Endothelial cell of umbilical vein (primary cell): ENCODE measurements around the gene KLHL35. TPM values are rescaled to one million over a fixed set of nuclear protein-coding genes. Genes with fewer than 3 reads are reported as not detected.

Experiments used
- BruUV-seq: library from RNA; stranded (reverse); fragments of 400-500 nt; replicated peaks from 2 replicates; lab custom pipeline; 2021; lab: Mats Ljungman, UMichigan
- CTCF ChIA-PET: fragments of 300-600, 350-600 bp; sonication (Branson Sonifier 250); formaldehyde crosslinking; loops from one replicate; lab custom pipeline; 2021; ENCODE audit warnings: antibody characterized with exemption, inconsistent platforms; lab: Charles Lee
- POLR2A ChIA-PET: fragments of 300-600, 350-600 bp; sonication (Branson Sonifier 250); formaldehyde crosslinking; loops from one replicate; lab custom pipeline; 2021; ENCODE audit warnings: antibody characterized with exemption, inconsistent platforms; lab: Charles Lee
- DNase-seq: peaks from one replicate; pipeline ENCODE4 v3.0.0-alpha.2; 2011; ENCODE audit warnings: low read depth, low spot score
- FAIRE-seq: peaks from 2 replicates; lab custom pipeline; 2011; peaks lifted over from hg19 to GRCh38; lab: Jason Lieb, UNC
- H2AFZ ChIP-seq: 2 replicates; pipeline ENCODE4 v1.6.0; 2012; ENCODE audit warnings: low read depth, low read length, control low read depth, inconsistent platforms
- H3K27ac ChIP-seq: 2 replicates; pipeline ENCODE4 v1.5.1; 2011; ENCODE audit warnings: low read depth, mild to moderate bottlenecking, control low read depth, low read length, moderate library complexity; ENCODE audit not compliant: insufficient read depth
- H3K27me3 ChIP-seq, 2 experiments: 2 replicates each; pipeline versions ENCODE4 v1.6.0 to v1.6.1; 2011; ENCODE audit warnings: low read length in 2 of 2, mixed read lengths in 1 of 2; ENCODE audit not compliant: control insufficient read depth in 2 of 2, insufficient read depth in 2 of 2
- H3K36me3 ChIP-seq, 2 experiments: 2 replicates in 1 of 2; 3 replicates in 1 of 2; pipeline ENCODE4 v1.5.1; 2011; ENCODE audit warnings: low read length in 2 of 2, mild to moderate bottlenecking in 1 of 2, moderate library complexity in 1 of 2; ENCODE audit not compliant: control insufficient read depth in 2 of 2, insufficient read depth in 2 of 2; ENCODE audit errors: extremely low read depth in 1 of 2
- H3K4me1 ChIP-seq: 3 replicates; pipeline ENCODE4 v1.5.1; 2011; ENCODE audit warnings: mild to moderate bottlenecking, low read length; ENCODE audit not compliant: control insufficient read depth, insufficient read depth; ENCODE audit errors: extremely low read depth
- H3K4me2 ChIP-seq: 2 replicates; pipeline ENCODE4 v1.6.1; 2011; ENCODE audit warnings: low read length, control low read depth, mixed read lengths; ENCODE audit not compliant: insufficient read depth
- H3K4me3 ChIP-seq, 3 experiments: fragments of 200-600 bp in 1 of 3; sonication (generic), shearing (Covaris generic) in 1 of 3; replicated peaks in 1 of 3; 2 replicates each; pipeline ENCODE4 v1.5.1; 2011 to 2016; ENCODE audit warnings: control low read depth in 3 of 3, low read length in 3 of 3, mild to moderate bottlenecking in 2 of 3, inconsistent platforms in 1 of 3, low read depth in 1 of 3, moderate library complexity in 1 of 3; ENCODE audit not compliant: insufficient read depth in 1 of 3
- H3K79me2 ChIP-seq: 2 replicates; pipeline ENCODE4 v1.6.0; 2012; ENCODE audit warnings: low read length, inconsistent platforms; ENCODE audit not compliant: control insufficient read depth, insufficient read depth
- H3K9ac ChIP-seq: replicated peaks from 2 replicates; pipeline ENCODE3; 2011; ENCODE audit warnings: low read length, control low read depth; ENCODE audit not compliant: insufficient read depth; ENCODE audit errors: extremely low read depth
- H3K9me1 ChIP-seq: replicated peaks from 3 replicates; pipeline ENCODE4 v1.6.0; 2011; ENCODE audit warnings: mild to moderate bottlenecking, low read length; ENCODE audit not compliant: control insufficient read depth, insufficient read depth; ENCODE audit errors: extremely low read depth
- H3K9me3 ChIP-seq: replicated peaks from 2 replicates; pipeline ENCODE4 v1.5.1; 2012; ENCODE audit warnings: low read length, inconsistent platforms; ENCODE audit not compliant: control insufficient read depth, insufficient read depth
- H4K20me1 ChIP-seq: replicated peaks from 2 replicates; pipeline ENCODE3; 2011; ENCODE audit warnings: mild to moderate bottlenecking, low read length; ENCODE audit not compliant: control insufficient read depth, insufficient read depth; ENCODE audit errors: extremely low read depth
- CTCF ChIP-seq, 2 donors: IDR thresholded peaks; 1 replicate in 1 of 2; 2 replicates in 1 of 2; pipeline ENCODE4 v1.5.1; 2011; ENCODE audit warnings: low read length in 2 of 2, mild to moderate bottlenecking in 2 of 2, moderate library complexity in 2 of 2, control low read depth in 1 of 2, inconsistent platforms in 1 of 2, low read depth in 1 of 2; ENCODE audit not compliant: insufficient read depth in 1 of 2; ENCODE audit errors: extremely low read depth in 1 of 2
- EZH2 ChIP-seq: IDR thresholded peaks from 2 replicates; pipeline ENCODE4 v1.6.1; 2012; ENCODE audit warnings: borderline replicate concordance, low read depth, mild to moderate bottlenecking, moderate library complexity, low read length, inconsistent platforms; ENCODE audit not compliant: severe bottlenecking
- FOS ChIP-seq: IDR thresholded peaks from 2 replicates; pipeline ENCODE4 v1.6.1; 2011; ENCODE audit warnings: mild to moderate bottlenecking, low read length, moderate library complexity, borderline replicate concordance; ENCODE audit not compliant: insufficient read depth
- GATA2 ChIP-seq: IDR thresholded peaks from 2 replicates; pipeline ENCODE4 v1.7.0; 2011; ENCODE audit warnings: low read depth, mild to moderate bottlenecking, moderate library complexity, mixed read lengths, low read length; ENCODE audit not compliant: insufficient read length, insufficient read depth
- JUN ChIP-seq: IDR thresholded peaks from 2 replicates; pipeline ENCODE4 v1.6.1; 2011; ENCODE audit warnings: borderline replicate concordance, low read depth; ENCODE audit not compliant: insufficient read length, insufficient read depth
- MAX ChIP-seq: IDR thresholded peaks from 2 replicates; pipeline ENCODE4 v1.6.1; 2011; ENCODE audit not compliant: insufficient read depth, insufficient read length
- MYC ChIP-seq: IDR thresholded peaks from one replicate; pipeline ENCODE4 v1.6.1; 2011; ENCODE audit warnings: mild to moderate bottlenecking, low read depth, low read length
- POLR2A ChIP-seq: IDR thresholded peaks from 2 replicates; pipeline ENCODE4 v1.6.1; 2012; ENCODE audit warnings: low read depth, mild to moderate bottlenecking, control low read depth, low read length
- POLR2AphosphoS5 ChIP-seq: IDR thresholded peaks from 2 replicates; pipeline ENCODE4 v1.6.1; 2012; ENCODE audit warnings: low read depth, mild to moderate bottlenecking, control low read depth, low read length, moderate library complexity; ENCODE audit not compliant: insufficient read depth
- dilution Hi-C: fragments of 300-500 bp; cut with MboI; formaldehyde crosslinking; loops from one replicate; pipeline ENCODE4 v1.15.0; 2019; ENCODE audit warnings: low sequenced_read_pairs; ENCODE audit not compliant: extremely low pct_ligation_motif_present
- intact Hi-C: fragments of 100-400 bp; cut with micrococcal nuclease; formaldehyde crosslinking; loops from one replicate; pipeline ENCODE4 v1.10.0; 2022
- polyA plus RNA-seq, 4 experiments: library from polyadenylated mRNA; depleted of rRNA in 3 of 4; stranded (reverse) in 3 of 4; unstranded in 1 of 4; fragments of >200 nt; gene quantifications; 2 replicates each; pipeline versions ENCODE4 v1.2.1 to v1.2.3, GENCODE V29; 2011 to 2012; ENCODE audit warnings: missing spikeins in 1 of 4
- total RNA-seq: library from RNA; stranded (reverse); gene quantifications from 2 replicates; pipeline ENCODE4 v1.2.3, GENCODE V29; 2021

The KLHL35 gene
- total and polyA plus RNA-seq, 2 donors (not counting 3 experiments of a cell fraction or from before 2014, with no cell fraction given) = 0.97 to 2.3 TPM

GRCh38 chr11:75472081-75472732 is 39.2 kb upstream of the KLHL35 start:
- Histone ChIP-seq H3K4me1 (peaks cover 51% of the 10 kb centered on the region), H3K4me2 (no peak overlapping the region), H3K9me3 (no peaks in the 10 kb centered on the region), H3K27ac (no peak overlapping the region), H3K27me3 (no peaks in the 10 kb centered on the region), H3K9ac (no peak overlapping the region), H3K36me3 (peaks cover 0 to 7% of the 10 kb centered on the region in 2 experiments), H3K4me3 (no peak overlapping the region), H2AFZ (no peak overlapping the region), H3K9me1 (no peaks in the 10 kb centered on the region), H4K20me1 (no peaks in the 10 kb centered on the region), H3K79me2 (no peaks in the 10 kb centered on the region)
- no peak for TF ChIP-seq EZH2
- TF ChIP-seq JUN = no peak
- TF ChIP-seq MYC = no peak
- no peak for TF ChIP-seq FOS
- TF ChIP-seq POLR2A = no peak
- no peak for TF ChIP-seq GATA2
- no peak for TF ChIP-seq POLR2AphosphoS5
- no peak for TF ChIP-seq MAX
- TF ChIP-seq CTCF (IDR thresholded peaks at IDR 0.05; ENCODE audit: extremely low read depth in 1 of 2, insufficient read depth in 1 of 2, low read depth in 1 of 2, low read length in 2 of 2) = no peak
- FAIRE-seq = no peak
- intact Hi-C loops = no loop called here
- ChIA-PET CTCF (interaction anchor here (0.8 to 1.6 kb wide), 4 partner anchors 9 to 54 kb away, joined by 3 to 4 read pairs (median 4); partner anchors contain the start of gene GDPD5), POLR2A (no interaction called here)
- DNase-seq = no peak
- no TSS peak for BruUV-seq
- dilution Hi-C loops = no loop called here
